Measurements from ENCODE around the gene WFDC6.

- TF ChIP-seq POLR2A (IDR thresholded peaks at IDR 0.05) (no peak), CTCF (IDR thresholded peaks at IDR 0.05) (no peak)
Measured at GRCh38 chr20:45527294-45527693, 12.0 kb downstream of the WFDC6 start.

Measured in prostate gland (tissue), 2 donors.